ENCODE data around the gene STAG1.
"Not testable (repeated sequence)": the region's sequence is repeated elsewhere in the genome, so short reads cannot be mapped to it uniquely, and the experiment has no call there.

STAG1 gene

GRCh38 chr3:136731274-136731884 is 20.8 kb downstream of the STAG1 start:
- TF ChIP-seq CTCF (IDR thresholded peaks at IDR 0.05; ENCODE audit: borderline replicate concordance, insufficient read depth, low read depth, low read length) = no peak
- no peak overlapping the region for H3K4me3 ChIP-seq (ENCODE audit: low read depth, low read length)

GRCh38 chr3:136730595-136731273 is 21.4 kb downstream of the STAG1 start:
- no peak for TF ChIP-seq CTCF (IDR thresholded peaks at IDR 0.05; ENCODE audit: borderline replicate concordance, insufficient read depth, low read depth, low read length)

GRCh38 chr3:136728918-136729317 is 23.3 kb downstream of the STAG1 start:
- no peak overlapping the region for H3K4me3 ChIP-seq (ENCODE audit: low read depth, low read length)
- no peak for TF ChIP-seq CTCF (IDR thresholded peaks at IDR 0.05; ENCODE audit: borderline replicate concordance, insufficient read depth, low read depth, low read length)

More at GRCh38 chr3:136730595-136731273, 21.4 kb downstream of the STAG1 start:
- H3K4me3 ChIP-seq (ENCODE audit: low read depth, low read length) = no peak overlapping the region

GRCh38 chr3:136728473-136728872 is 23.7 kb downstream of the STAG1 start:
- no peak overlapping the region for H3K4me3 ChIP-seq (ENCODE audit: low read depth, low read length)
- TF ChIP-seq CTCF (IDR thresholded peaks at IDR 0.05; ENCODE audit: borderline replicate concordance, insufficient read depth, low read depth, low read length) = no peak

GRCh38 chr3:136725468-136725867 is 26.7 kb downstream of the STAG1 start:
- no peak for TF ChIP-seq CTCF (IDR thresholded peaks at IDR 0.05; ENCODE audit: borderline replicate concordance, insufficient read depth, low read depth, low read length)
- no peak overlapping the region for H3K4me3 ChIP-seq (ENCODE audit: low read depth, low read length)

- not testable (repeated sequence) for H3K4me3 ChIP-seq (ENCODE audit: low read depth, low read length)
Measured at GRCh38 chr3:136722916-136723315, 29.3 kb downstream of the STAG1 start.

GRCh38 chr3:136722399-136722798 is 29.8 kb downstream of the STAG1 start:
- H3K4me3 ChIP-seq (ENCODE audit: low read depth, low read length) = not testable (repeated sequence)

GRCh38 chr3:136720091-136720490 is 32.1 kb downstream of the STAG1 start:
- H3K4me3 ChIP-seq (ENCODE audit: low read depth, low read length) = no peak overlapping the region
- TF ChIP-seq CTCF (IDR thresholded peaks at IDR 0.05; ENCODE audit: borderline replicate concordance, insufficient read depth, low read depth, low read length) = no peak
